ENCODE results near the gene SARS2.

- TF ChIP-seq POLR2A (IDR thresholded peaks at IDR 0.05; ENCODE audit: low read depth, low read length) = peak; percentile 92
- peak; percentile 94 for TF ChIP-seq POLR2AphosphoS5 (IDR thresholded peaks at IDR 0.05; ENCODE audit: low read depth, low read length)
- no peak for TF ChIP-seq SPI1 (IDR thresholded peaks at IDR 0.05; ENCODE audit: low read depth, low read length)
These were observed 385 bp upstream of the SARS2 start, which contains the start of gene MRPS12 for GRCh38 chr19:38930776-38931520.
